GM12872 (cell line): ENCODE measurements around the gene GRM5.

Source experiments
- TF ChIP-seq, protein P1 (sequence below): IDR thresholded peaks from 3 replicates; pipeline ENCODE4 v1.5.1; 2011; ENCODE audit warnings: low read depth, mild to moderate bottlenecking, low read length, moderate library complexity; ENCODE audit not compliant: insufficient read depth

The GRM5 gene

DNA sequence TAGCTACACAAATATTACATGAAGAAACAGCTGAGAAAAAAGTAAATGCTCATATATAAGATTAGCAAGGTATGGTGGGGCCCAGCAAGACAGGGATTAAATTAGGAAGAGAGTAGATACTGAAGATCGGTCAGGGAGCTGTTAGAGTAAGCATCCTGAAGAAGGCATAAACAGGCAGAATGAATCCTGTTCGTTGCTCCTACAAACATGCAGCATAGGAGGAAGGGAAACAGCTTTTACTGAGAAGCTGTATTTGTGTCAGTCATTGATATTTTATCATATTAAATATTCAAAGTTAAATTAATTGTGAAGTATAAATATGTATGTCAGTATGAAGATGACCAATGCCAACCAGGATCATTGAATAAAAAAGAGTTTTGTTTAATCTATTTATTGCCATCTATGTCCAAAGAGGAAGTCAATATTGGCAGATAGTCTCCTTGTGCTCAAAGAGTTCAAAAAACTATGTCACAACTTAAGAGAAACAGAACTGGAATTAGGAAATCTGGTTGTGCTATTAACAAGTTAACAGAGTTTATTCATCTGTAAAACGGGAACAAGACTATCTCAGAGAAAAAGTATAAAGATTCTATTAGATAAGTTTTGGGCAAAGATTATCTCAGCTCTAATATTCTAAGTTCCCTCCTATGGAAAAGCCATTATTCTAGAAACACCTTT, 255.2 kb downstream of the GRM5 start:
- TF ChIP-seq, protein P1, sequence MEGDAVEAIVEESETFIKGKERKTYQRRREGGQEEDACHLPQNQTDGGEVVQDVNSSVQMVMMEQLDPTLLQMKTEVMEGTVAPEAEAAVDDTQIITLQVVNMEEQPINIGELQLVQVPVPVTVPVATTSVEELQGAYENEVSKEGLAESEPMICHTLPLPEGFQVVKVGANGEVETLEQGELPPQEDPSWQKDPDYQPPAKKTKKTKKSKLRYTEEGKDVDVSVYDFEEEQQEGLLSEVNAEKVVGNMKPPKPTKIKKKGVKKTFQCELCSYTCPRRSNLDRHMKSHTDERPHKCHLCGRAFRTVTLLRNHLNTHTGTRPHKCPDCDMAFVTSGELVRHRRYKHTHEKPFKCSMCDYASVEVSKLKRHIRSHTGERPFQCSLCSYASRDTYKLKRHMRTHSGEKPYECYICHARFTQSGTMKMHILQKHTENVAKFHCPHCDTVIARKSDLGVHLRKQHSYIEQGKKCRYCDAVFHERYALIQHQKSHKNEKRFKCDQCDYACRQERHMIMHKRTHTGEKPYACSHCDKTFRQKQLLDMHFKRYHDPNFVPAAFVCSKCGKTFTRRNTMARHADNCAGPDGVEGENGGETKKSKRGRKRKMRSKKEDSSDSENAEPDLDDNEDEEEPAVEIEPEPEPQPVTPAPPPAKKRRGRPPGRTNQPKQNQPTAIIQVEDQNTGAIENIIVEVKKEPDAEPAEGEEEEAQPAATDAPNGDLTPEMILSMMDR = no peak

DNA sequence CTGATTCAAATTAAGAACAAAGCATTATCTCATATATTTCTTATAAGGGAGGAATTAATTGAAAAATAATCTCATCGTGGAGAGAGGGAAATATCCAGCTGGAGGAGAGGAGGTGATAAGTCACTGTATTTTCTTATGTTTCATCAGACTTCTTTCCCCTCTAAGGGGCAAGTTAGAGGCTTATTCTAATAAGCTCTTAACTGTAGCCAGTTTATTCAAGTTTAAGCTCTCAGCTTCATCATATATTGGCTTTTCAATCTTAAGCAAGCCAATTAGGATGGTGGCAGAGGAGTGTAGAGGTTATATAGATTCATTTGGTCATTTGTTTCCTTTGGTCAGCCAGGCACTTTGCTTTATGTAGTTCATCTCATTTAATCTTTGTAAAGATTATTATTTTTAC, 256.7 kb downstream of the GRM5 start:
- TF ChIP-seq, protein P1 = no peak

DNA sequence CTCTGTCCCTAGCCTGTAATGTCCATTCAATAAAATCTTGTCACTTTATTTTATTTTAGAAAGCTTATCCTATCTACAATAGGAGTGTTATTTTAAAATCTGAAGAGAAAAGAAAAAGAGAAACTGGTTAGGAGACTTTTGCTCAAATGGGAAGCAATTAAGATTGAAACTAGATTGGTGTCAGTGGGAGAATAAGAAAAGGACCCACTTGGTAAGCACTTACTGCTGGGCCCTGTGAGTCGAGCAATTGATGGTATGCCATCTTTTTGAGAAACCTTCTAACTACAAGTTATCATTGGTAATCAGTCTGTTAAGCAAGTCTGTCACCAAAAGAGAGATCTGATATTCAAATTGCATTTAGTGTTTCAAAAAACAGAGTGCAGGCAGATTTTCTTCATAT, 258.4 kb downstream of the GRM5 start:
- TF ChIP-seq, protein P1 = no peak

DNA sequence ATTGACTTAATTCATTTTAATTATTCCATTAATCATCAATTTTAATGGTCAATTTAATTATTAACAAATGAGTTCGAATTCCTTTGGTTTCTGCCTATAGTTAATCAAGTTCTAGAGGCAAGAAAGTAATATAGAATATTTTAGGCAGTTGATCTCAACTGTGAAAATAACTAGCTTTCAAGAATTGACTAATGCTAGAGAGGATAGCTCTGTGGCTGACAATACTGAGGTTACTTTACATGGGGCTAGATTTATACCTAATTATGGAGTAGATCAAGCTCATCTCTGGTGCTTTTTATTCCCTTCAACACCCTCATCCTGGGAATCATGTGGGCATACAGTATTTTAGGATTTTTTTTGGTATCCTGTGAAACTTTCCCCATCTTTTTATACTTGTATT, 259.4 kb downstream of the GRM5 start:
- TF ChIP-seq, protein P1 = no peak

DNA sequence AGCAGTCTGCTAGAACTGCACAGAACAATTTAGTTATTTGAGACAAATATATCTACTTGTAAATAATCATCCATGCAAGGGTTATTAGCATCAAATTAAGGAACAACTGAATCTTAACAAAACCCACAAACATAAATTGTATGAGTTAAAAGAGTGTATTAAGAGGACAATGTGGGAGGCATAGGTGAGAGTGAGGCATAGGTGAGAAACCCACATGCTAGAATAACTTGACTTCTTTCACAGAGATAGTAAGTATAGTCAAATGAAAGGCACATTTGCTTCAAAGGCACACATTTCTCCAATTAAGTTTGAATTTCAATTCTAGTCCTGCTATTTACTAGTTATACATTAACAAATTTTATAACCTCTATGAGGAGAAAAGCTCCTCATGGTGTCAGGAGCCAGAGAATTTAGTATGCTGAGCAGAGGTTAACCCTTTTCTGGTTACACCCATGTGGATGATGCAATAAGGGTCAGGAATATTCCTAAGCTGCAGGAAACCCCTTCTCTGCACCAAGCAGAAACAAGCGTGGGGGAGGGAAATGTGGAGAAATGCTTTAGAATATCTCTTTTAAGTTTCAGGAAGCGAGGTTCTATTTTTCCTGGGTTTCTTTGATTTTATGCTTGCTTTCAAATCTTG, 264.2 kb downstream of the GRM5 start:
- TF ChIP-seq, protein P1 = no peak

DNA sequence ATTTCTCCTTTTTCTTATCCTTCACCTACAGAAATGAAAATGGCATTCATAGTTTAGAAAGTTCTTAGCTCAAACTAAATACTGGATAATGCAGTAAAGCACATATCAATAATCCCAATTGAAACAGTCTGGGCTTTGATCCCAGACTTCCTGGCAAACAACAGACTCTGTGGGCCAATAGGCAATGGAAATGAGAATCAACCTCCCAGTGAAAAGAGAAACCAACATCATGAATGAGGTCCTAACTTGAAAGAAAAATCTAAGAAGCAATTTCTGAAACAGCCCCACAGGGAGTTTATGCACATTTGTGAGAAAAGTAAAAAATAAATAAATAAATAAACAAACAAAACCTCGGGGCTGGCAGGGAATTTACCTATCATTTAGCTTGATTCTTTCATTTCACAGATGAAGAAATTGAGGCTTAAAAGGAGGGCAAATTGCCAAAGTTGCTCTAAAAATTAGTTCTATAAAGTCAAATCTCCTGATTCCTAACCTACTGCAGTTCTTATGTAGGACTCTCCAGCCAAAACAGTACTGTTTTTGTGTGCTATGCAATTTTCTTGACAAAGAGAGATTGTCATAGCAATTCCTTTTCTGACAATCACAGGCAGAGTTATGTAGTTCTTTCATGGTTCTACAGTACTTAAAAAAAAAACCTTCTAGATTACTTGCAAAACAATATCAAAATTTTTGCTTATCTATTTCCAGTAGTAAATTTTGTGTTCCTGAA, 265.8 kb downstream of the GRM5 start:
- TF ChIP-seq, protein P1 = no peak

DNA sequence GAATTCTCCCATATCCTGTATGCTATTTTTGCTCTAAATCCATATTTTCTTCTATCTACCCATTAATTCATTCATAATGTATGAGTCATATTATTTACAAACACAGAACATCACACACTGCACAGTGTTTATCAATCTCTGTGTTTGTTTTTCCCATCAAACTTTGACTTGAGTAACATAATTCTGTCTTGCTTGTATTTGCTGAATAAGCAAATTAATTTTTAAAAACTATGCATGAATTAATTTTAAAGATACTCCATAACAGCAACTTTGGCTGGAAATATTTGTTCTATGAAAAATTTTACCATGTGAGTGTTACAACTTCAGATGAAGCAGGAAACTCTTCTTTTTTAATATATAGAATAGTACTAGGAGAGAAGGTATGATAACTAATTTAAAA, 275.6 kb downstream of the GRM5 start:
- TF ChIP-seq, protein P1 = no peak
